HepG2 (cell line): ENCODE data around the gene SPACA4.

ENCODE experiments used
- CEBPB ChIP-seq: IDR thresholded peaks from 2 replicates; pipeline ENCODE4 v1.6.1; 2011; ENCODE audit warnings: low read depth, low read length, improper control_type of control experiment, borderline replicate concordance
- HDAC6 ChIP-seq: fragments of 200-600 bp; sonication (generic); IDR thresholded peaks from 2 replicates; pipeline ENCODE4 v1.7.0; 2017; ENCODE audit warnings: mild to moderate bottlenecking, antibody characterized with exemption, low read length, low read depth
- HNRNPLL ChIP-seq: fragments of 200-400 bp; formaldehyde crosslinking; IDR thresholded peaks from 2 replicates; pipeline ENCODE4 v1.6.1; 2017; ENCODE audit warnings: mild to moderate bottlenecking, low read depth, low read length; ENCODE audit not compliant: poor library complexity, severe bottlenecking
- PTBP1 ChIP-seq: fragments of 200-400 bp; formaldehyde crosslinking; IDR thresholded peaks from 2 replicates; pipeline ENCODE4 v1.6.1; 2018; ENCODE audit warnings: low read length, low read depth; ENCODE audit not compliant: poor library complexity, severe bottlenecking
- U2AF2 ChIP-seq: fragments of 200-400 bp; formaldehyde crosslinking; IDR thresholded peaks from 2 replicates; pipeline ENCODE4 v1.6.1; 2017; ENCODE audit warnings: low read depth, mild to moderate bottlenecking, low read length
- ZFX ChIP-seq: sonication (generic); formaldehyde crosslinking; IDR thresholded peaks from 2 replicates; pipeline ENCODE4 v1.4.0; 2020; ENCODE audit warnings: mild to moderate bottlenecking, low read depth, missing genetic modification reagents, moderate library complexity
- TF ChIP-seq, protein P1 (sequence below): IDR thresholded peaks from 2 replicates; pipeline ENCODE4 v1.6.1; 2016; ENCODE audit warnings: mild to moderate bottlenecking, missing biosample characterization, missing genetic modification reagents

DNA sequence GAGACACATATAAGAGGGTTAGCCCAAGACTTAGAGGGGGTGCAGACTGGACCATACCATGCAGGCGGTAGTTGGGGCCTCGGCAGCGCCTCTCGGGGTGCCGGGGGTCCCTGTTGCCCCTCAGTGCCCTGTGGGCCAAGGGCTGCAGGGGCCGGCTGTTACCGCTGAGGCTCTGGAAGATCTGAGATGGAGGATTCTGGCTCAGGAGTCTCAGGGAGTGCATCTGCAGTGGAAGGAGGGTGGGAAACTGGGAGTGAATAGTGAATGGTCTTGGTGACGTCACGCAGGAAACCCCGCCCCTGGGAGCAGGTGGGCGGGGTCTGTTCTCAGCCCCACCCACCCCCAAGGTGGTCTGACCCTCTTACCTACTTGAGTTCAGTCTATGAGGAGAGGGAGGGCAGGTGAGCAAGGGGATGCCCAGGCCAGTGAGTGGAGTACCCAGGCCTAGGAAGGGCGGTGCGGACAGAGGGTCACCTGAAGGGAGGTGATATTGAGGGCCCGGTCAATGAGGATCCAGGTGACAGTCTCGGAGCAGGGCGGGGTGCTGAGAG, 32.4 kb downstream of the SPACA4 start:
- TF ChIP-seq PTBP1 (no peak), HNRNPLL (no peak), HDAC6 (no peak), ZFX (CRISPR knock-in tag) (no peak), CEBPB (no peak), U2AF2 (no peak)
- TF ChIP-seq, protein P1, sequence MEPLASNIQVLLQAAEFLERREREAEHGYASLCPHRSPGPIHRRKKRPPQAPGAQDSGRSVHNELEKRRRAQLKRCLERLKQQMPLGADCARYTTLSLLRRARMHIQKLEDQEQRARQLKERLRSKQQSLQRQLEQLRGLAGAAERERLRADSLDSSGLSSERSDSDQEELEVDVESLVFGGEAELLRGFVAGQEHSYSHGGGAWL (CRISPR knock-in tag), result no peak
